ENCODE results near the gene CCDC33. TPM values are rescaled to one million over a fixed set of nuclear protein-coding genes. Genes with fewer than 3 reads are reported as not detected.

Gene CCDC33
- polyA plus RNA-seq, 1 of the 3 experiments (the other 2 are of a cell fraction) = 4.0 TPM

DNA sequence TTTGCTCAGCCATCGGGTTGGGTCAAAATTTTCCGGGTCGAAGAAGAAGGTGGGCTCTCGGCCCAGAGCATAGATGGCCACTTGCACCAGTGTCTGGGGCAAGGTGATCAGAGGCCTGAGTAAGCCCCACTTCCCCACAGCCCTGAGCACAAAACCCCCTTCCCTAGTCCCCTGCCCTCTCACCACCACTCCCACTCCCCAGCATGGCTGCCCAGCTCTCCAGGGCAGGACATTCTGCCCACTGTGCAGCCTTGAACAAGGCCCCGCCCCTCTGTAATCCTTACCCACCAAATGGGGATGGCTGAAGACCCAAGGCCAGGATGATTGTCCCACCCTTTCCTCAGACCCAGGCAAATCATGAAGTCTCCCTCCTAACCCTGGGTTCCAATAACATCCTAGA, 102.5 kb downstream of the CCDC33 start:
- Histone ChIP-seq H3K9me2 (no peaks in the 10 kb centered on the region), H3K9ac (no peak overlapping the region), H3K36me3 (replicated peaks in 1 of 2; ENCODE audit: control insufficient read depth in 1 of 2, insufficient read depth in 2 of 2, low read length in 1 of 2) (no peaks in the 10 kb centered on the region), H3K27me3 (ENCODE audit: insufficient read depth) (no peaks in the 10 kb centered on the region), H3K27ac (ENCODE audit: low read depth in 2 of 2, low read length in 1 of 2) (no peak overlapping the region), H3K9me3 (no peaks in the 10 kb centered on the region), H4K20me1 (ENCODE audit: insufficient read depth) (no peaks in the 10 kb centered on the region), H3K79me2 (ENCODE audit: insufficient read depth) (no peaks in the 10 kb centered on the region), H3K4me2 (no peak overlapping the region), H3K4me1 (ENCODE audit: control insufficient read depth in 1 of 2, insufficient read depth in 2 of 2, low read depth in 1 of 2, low read length in 1 of 2) (peaks cover 0 to 3% of the 10 kb centered on the region in 2 experiments; a peak in 1 of 4 replicates), H3K4me3 (ENCODE audit: low read depth in 2 of 2, low read length in 1 of 2) (no peak overlapping the region), H3F3A (replicated peaks; ENCODE audit: insufficient read depth) (no peaks in the 10 kb centered on the region), H2AFZ (ENCODE audit: low read depth) (no peak overlapping the region)
- CTCF ChIA-PET = interaction anchor here (1.3 kb wide), 1 partner anchor 15 kb away, joined by 3 read pairs; no protein-coding TSS in a partner anchor
- TF ChIP-seq SMC3 (IDR thresholded peaks at IDR 0.05; ENCODE audit: low read depth, low read length) (no peak), ZBTB33 (IDR thresholded peaks at IDR 0.05; ENCODE audit: borderline replicate concordance, low read depth) (no peak), TCF12 (IDR thresholded peaks at IDR 0.05) (no peak), RXRA (IDR thresholded peaks at IDR 0.05; ENCODE audit: borderline replicate concordance, low read depth) (no peak), YY1 (IDR thresholded peaks at IDR 0.05; ENCODE audit: low read depth) (no peak), RFX5 (IDR thresholded peaks at IDR 0.05; ENCODE audit: low read length) (no peak), MXI1 (IDR thresholded peaks at IDR 0.05; ENCODE audit: low read depth, low read length) (no peak), NRF1 (IDR thresholded peaks at IDR 0.05; ENCODE audit: low read depth, low read length) (no peak), IRF3 (IDR thresholded peaks at IDR 0.05; ENCODE audit: low read depth, low read length) (no peak), SIN3A (IDR thresholded peaks at IDR 0.05; ENCODE audit: borderline replicate concordance, low read depth, low read length) (no peak), NFIC (IDR thresholded peaks at IDR 0.05; ENCODE audit: borderline replicate concordance) (no peak), EZH2phosphoT487 (IDR thresholded peaks at IDR 0.05; ENCODE audit: borderline replicate concordance, low read depth) (no peak), MAX (IDR thresholded peaks at IDR 0.05; ENCODE audit: low read depth) (no peak)
- TF ChIP-seq, protein P1, sequence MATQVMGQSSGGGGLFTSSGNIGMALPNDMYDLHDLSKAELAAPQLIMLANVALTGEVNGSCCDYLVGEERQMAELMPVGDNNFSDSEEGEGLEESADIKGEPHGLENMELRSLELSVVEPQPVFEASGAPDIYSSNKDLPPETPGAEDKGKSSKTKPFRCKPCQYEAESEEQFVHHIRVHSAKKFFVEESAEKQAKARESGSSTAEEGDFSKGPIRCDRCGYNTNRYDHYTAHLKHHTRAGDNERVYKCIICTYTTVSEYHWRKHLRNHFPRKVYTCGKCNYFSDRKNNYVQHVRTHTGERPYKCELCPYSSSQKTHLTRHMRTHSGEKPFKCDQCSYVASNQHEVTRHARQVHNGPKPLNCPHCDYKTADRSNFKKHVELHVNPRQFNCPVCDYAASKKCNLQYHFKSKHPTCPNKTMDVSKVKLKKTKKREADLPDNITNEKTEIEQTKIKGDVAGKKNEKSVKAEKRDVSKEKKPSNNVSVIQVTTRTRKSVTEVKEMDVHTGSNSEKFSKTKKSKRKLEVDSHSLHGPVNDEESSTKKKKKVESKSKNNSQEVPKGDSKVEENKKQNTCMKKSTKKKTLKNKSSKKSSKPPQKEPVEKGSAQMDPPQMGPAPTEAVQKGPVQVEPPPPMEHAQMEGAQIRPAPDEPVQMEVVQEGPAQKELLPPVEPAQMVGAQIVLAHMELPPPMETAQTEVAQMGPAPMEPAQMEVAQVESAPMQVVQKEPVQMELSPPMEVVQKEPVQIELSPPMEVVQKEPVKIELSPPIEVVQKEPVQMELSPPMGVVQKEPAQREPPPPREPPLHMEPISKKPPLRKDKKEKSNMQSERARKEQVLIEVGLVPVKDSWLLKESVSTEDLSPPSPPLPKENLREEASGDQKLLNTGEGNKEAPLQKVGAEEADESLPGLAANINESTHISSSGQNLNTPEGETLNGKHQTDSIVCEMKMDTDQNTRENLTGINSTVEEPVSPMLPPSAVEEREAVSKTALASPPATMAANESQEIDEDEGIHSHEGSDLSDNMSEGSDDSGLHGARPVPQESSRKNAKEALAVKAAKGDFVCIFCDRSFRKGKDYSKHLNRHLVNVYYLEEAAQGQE (IDR thresholded peaks at IDR 0.05; ENCODE audit: low read depth, low read length) = no peak
- no peak for DNase-seq
- POLR2A ChIA-PET = no interaction called here
- 100% methylated on average over 1 of the region's 5 CpGs for WGBS (ENCODE audit: low lambda C conversion rate)
